Measurements from ENCODE around the gene ANO7.

Gene ANO7

GRCh38 chr2:241242306-241242705, 53.8 kb downstream of the ANO7 start:
- H3K9me3 ChIP-seq (ENCODE audit: control insufficient read depth, insufficient read depth, low read length) = no peaks in the 10 kb centered on the region
- H3K27ac ChIP-seq (ENCODE audit: low read depth, low read length) = no peak overlapping the region
- no peaks in the 10 kb centered on the region for H4K20me1 ChIP-seq (ENCODE audit: control insufficient read depth, insufficient read depth, low read depth, low read length)
- no peaks in the 10 kb centered on the region for H3K9me2 ChIP-seq (replicated peaks; ENCODE audit: control insufficient read depth, low read length)
- no peaks in the 10 kb centered on the region for H3K4me1 ChIP-seq (ENCODE audit: control insufficient read depth, low read length)
- H3K4me3 ChIP-seq (ENCODE audit: low read length) = no peak overlapping the region
- TF ChIP-seq EZH2phosphoT487 (IDR thresholded peaks at IDR 0.05; ENCODE audit: borderline replicate concordance, low read length) (no peak), CTCF (IDR thresholded peaks at IDR 0.05; ENCODE audit: low read depth, low read length, poor library complexity, severe bottlenecking) (no peak)
- H3K4me2 ChIP-seq (ENCODE audit: low read length) = no peak overlapping the region
- H3K79me2 ChIP-seq (ENCODE audit: control insufficient read depth, low read length) = no peaks in the 10 kb centered on the region
- H3K27me3 ChIP-seq (ENCODE audit: control insufficient read depth, low read length) = no peaks in the 10 kb centered on the region
- H3F3A ChIP-seq (ENCODE audit: control insufficient read depth, insufficient read depth) = no peaks in the 10 kb centered on the region
- H3K36me3 ChIP-seq (ENCODE audit: control insufficient read depth, low read length) = peaks cover 93% of the 10 kb centered on the region

GRCh38 chr2:241244368-241244767, 55.9 kb downstream of the ANO7 start:
- no peaks in the 10 kb centered on the region for H3K4me1 ChIP-seq (ENCODE audit: control insufficient read depth, low read length)
- TF ChIP-seq CTCF (IDR thresholded peaks at IDR 0.05; ENCODE audit: low read depth, low read length, poor library complexity, severe bottlenecking) (no peak), EZH2phosphoT487 (IDR thresholded peaks at IDR 0.05; ENCODE audit: borderline replicate concordance, low read length) (no peak)
- H3K27me3 ChIP-seq (ENCODE audit: control insufficient read depth, low read length) = no peaks in the 10 kb centered on the region
- no peaks in the 10 kb centered on the region for H4K20me1 ChIP-seq (ENCODE audit: control insufficient read depth, insufficient read depth, low read depth, low read length)
- no peak overlapping the region for H3K4me3 ChIP-seq (ENCODE audit: low read length)
- H3F3A ChIP-seq (ENCODE audit: control insufficient read depth, insufficient read depth) = no peaks in the 10 kb centered on the region
- no peak overlapping the region for H3K4me2 ChIP-seq (ENCODE audit: low read length)
- H3K79me2 ChIP-seq (ENCODE audit: control insufficient read depth, low read length) = no peaks in the 10 kb centered on the region
- peaks cover 93% of the 10 kb centered on the region for H3K36me3 ChIP-seq (ENCODE audit: control insufficient read depth, low read length)
- H3K27ac ChIP-seq (ENCODE audit: low read depth, low read length) = no peak overlapping the region
- no peaks in the 10 kb centered on the region for H3K9me2 ChIP-seq (replicated peaks; ENCODE audit: control insufficient read depth, low read length)
- no peaks in the 10 kb centered on the region for H3K9me3 ChIP-seq (ENCODE audit: control insufficient read depth, insufficient read depth, low read length)

- H3K4me3 ChIP-seq (ENCODE audit: low read length) = no peak overlapping the region
- no peaks in the 10 kb centered on the region for H4K20me1 ChIP-seq (ENCODE audit: control insufficient read depth, insufficient read depth, low read depth, low read length)
- TF ChIP-seq EZH2phosphoT487 (IDR thresholded peaks at IDR 0.05; ENCODE audit: borderline replicate concordance, low read length) = no peak
- no peak for TF ChIP-seq CTCF (IDR thresholded peaks at IDR 0.05; ENCODE audit: low read depth, low read length, poor library complexity, severe bottlenecking)
- no peak overlapping the region for H3K4me2 ChIP-seq (ENCODE audit: low read length)
- no peak overlapping the region for H3K27ac ChIP-seq (ENCODE audit: low read depth, low read length)
- no peaks in the 10 kb centered on the region for H3K79me2 ChIP-seq (ENCODE audit: control insufficient read depth, low read length)
- H3K36me3 ChIP-seq (ENCODE audit: control insufficient read depth, low read length) = peaks cover 92% of the 10 kb centered on the region
- H3K9me3 ChIP-seq (ENCODE audit: control insufficient read depth, insufficient read depth, low read length) = no peaks in the 10 kb centered on the region
- H3F3A ChIP-seq (ENCODE audit: control insufficient read depth, insufficient read depth) = no peaks in the 10 kb centered on the region
- H3K27me3 ChIP-seq (ENCODE audit: control insufficient read depth, low read length) = no peaks in the 10 kb centered on the region
- H3K9me2 ChIP-seq (replicated peaks; ENCODE audit: control insufficient read depth, low read length) = no peaks in the 10 kb centered on the region
- no peaks in the 10 kb centered on the region for H3K4me1 ChIP-seq (ENCODE audit: control insufficient read depth, low read length)
Measured at GRCh38 chr2:241248289-241248688, 59.8 kb downstream of the ANO7 start.

- Histone ChIP-seq H3F3A (ENCODE audit: control insufficient read depth, insufficient read depth) (no peaks in the 10 kb centered on the region), H3K4me3 (ENCODE audit: low read length) (no peak overlapping the region), H3K9me2 (replicated peaks; ENCODE audit: control insufficient read depth, low read length) (no peaks in the 10 kb centered on the region), H4K20me1 (ENCODE audit: control insufficient read depth, insufficient read depth, low read depth, low read length) (no peaks in the 10 kb centered on the region), H3K27me3 (ENCODE audit: control insufficient read depth, low read length) (no peaks in the 10 kb centered on the region), H3K27ac (ENCODE audit: low read depth, low read length) (no peak overlapping the region), H3K79me2 (ENCODE audit: control insufficient read depth, low read length) (no peaks in the 10 kb centered on the region), H3K9me3 (ENCODE audit: control insufficient read depth, insufficient read depth, low read length) (no peaks in the 10 kb centered on the region), H3K36me3 (ENCODE audit: control insufficient read depth, low read length) (peaks cover 92% of the 10 kb centered on the region), H3K4me2 (ENCODE audit: low read length) (no peak overlapping the region), H3K4me1 (ENCODE audit: control insufficient read depth, low read length) (no peaks in the 10 kb centered on the region)
- TF ChIP-seq CTCF (IDR thresholded peaks at IDR 0.05; ENCODE audit: low read depth, low read length, poor library complexity, severe bottlenecking) = no peak
- TF ChIP-seq EZH2phosphoT487 (IDR thresholded peaks at IDR 0.05; ENCODE audit: borderline replicate concordance, low read length) = no peak
Measured at GRCh38 chr2:241248897-241249296, 60.4 kb downstream of the ANO7 start.

Measured in DOHH2 (cell line).